ENCODE results near the gene HMGN3. TPM values are rescaled to one million over a fixed set of nuclear protein-coding genes. Genes with fewer than 3 reads are reported as not detected.

The HMGN3 gene
- total and polyA plus RNA-seq, 2 donors (not counting 3 experiments of a cell fraction or from before 2014, with no cell fraction given) = 40.1 to 75.1 TPM

GRCh38 chr6:79170431-79170830 lies 64.1 kb downstream of the HMGN3 start:
- Histone ChIP-seq H3K4me3 (replicated peaks in 1 of 3; ENCODE audit: insufficient read depth in 1 of 3, low read depth in 1 of 3, low read length in 3 of 3) (no peak overlapping the region), H3K9ac (replicated peaks; ENCODE audit: extremely low read depth, insufficient read depth, low read length) (no peak overlapping the region), H2AFZ (ENCODE audit: low read depth, low read length) (no peak overlapping the region), H3K79me2 (ENCODE audit: control insufficient read depth, insufficient read depth, low read length) (no peaks in the 10 kb centered on the region), H3K27me3 (ENCODE audit: control insufficient read depth in 2 of 2, insufficient read depth in 2 of 2, low read length in 2 of 2) (no peaks in the 10 kb centered on the region), H3K4me1 (ENCODE audit: control insufficient read depth, extremely low read depth, insufficient read depth, low read length) (peaks cover 13% of the 10 kb centered on the region), H3K27ac (ENCODE audit: insufficient read depth, low read depth, low read length) (no peak overlapping the region), H3K36me3 (ENCODE audit: control insufficient read depth in 2 of 2, extremely low read depth in 1 of 2, insufficient read depth in 2 of 2, low read length in 2 of 2) (no peaks in the 10 kb centered on the region), H3K9me1 (replicated peaks; ENCODE audit: control insufficient read depth, extremely low read depth, insufficient read depth, low read length) (no peaks in the 10 kb centered on the region), H3K9me3 (replicated peaks; ENCODE audit: control insufficient read depth, insufficient read depth, low read length) (no peaks in the 10 kb centered on the region), H4K20me1 (replicated peaks; ENCODE audit: control insufficient read depth, extremely low read depth, insufficient read depth, low read length) (no peaks in the 10 kb centered on the region), H3K4me2 (ENCODE audit: insufficient read depth, low read length) (no peak overlapping the region)
- POLR2A ChIA-PET = no interaction called here
- CTCF ChIA-PET = no interaction called here
- no peak for DNase-seq (ENCODE audit: low read depth, low spot score)
- dilution Hi-C loops (cut with MboI; ENCODE audit: extremely low pct_ligation_motif_present, low sequenced_read_pairs) (no loop called here), intact Hi-C loops (cut with micrococcal nuclease) (no loop called here)
- TF ChIP-seq JUN (IDR thresholded peaks at IDR 0.05; ENCODE audit: borderline replicate concordance, insufficient read depth, insufficient read length, low read depth) = no peak
- no peak for TF ChIP-seq CTCF (IDR thresholded peaks at IDR 0.05; ENCODE audit: extremely low read depth in 1 of 2, insufficient read depth in 1 of 2, low read depth in 1 of 2, low read length in 2 of 2)
- TF ChIP-seq POLR2A (IDR thresholded peaks at IDR 0.05; ENCODE audit: low read depth, low read length) = no peak
- no peak for TF ChIP-seq MYC (IDR thresholded peaks at IDR 0.05; ENCODE audit: low read depth, low read length)
- no peak for TF ChIP-seq MAX (IDR thresholded peaks at IDR 0.05; ENCODE audit: insufficient read depth, insufficient read length)
- TF ChIP-seq FOS (IDR thresholded peaks at IDR 0.05; ENCODE audit: borderline replicate concordance, insufficient read depth, low read length) = no peak
- TF ChIP-seq EZH2 (IDR thresholded peaks at IDR 0.05; ENCODE audit: borderline replicate concordance, low read depth, low read length, severe bottlenecking) = no peak
- no peak for TF ChIP-seq POLR2AphosphoS5 (IDR thresholded peaks at IDR 0.05; ENCODE audit: insufficient read depth, low read depth, low read length)
- TF ChIP-seq GATA2 (IDR thresholded peaks at IDR 0.05; ENCODE audit: insufficient read depth, insufficient read length, low read depth, low read length) = no peak
- no peak for FAIRE-seq
- BruUV-seq (replicated peaks) = no TSS peak
